Skeletal muscle tissue (tissue), 4 donors: ENCODE results near the gene FOXRED1. TPM values are rescaled to one million over a fixed set of nuclear protein-coding genes. Genes with fewer than 3 reads are reported as not detected.

ENCODE experiments used
- H3K27ac ChIP-seq: one replicate; pipeline ENCODE4 v1.7.0; 2013; ENCODE audit warnings: mild to moderate bottlenecking, low read depth, low read length, inconsistent platforms
- H3K27me3 ChIP-seq, 3 donors: one replicate each; pipeline ENCODE4 v1.7.0; 2013; ENCODE audit warnings: low read length in 3 of 3; ENCODE audit not compliant: control insufficient read depth in 3 of 3, insufficient read depth in 3 of 3
- H3K36me3 ChIP-seq, 3 donors: one replicate each; pipeline ENCODE4 v1.7.0; 2013; ENCODE audit warnings: low read length in 3 of 3; ENCODE audit not compliant: control insufficient read depth in 3 of 3, insufficient read depth in 3 of 3
- H3K4me1 ChIP-seq, 3 donors: one replicate each; pipeline ENCODE4 v1.7.0; 2013; ENCODE audit warnings: low read length in 3 of 3, mild to moderate bottlenecking in 3 of 3; ENCODE audit not compliant: control insufficient read depth in 3 of 3, insufficient read depth in 3 of 3
- H3K4me3 ChIP-seq, 3 donors: one replicate each; pipeline ENCODE4 v1.7.0; 2013; ENCODE audit warnings: low read length in 3 of 3
- H3K9ac ChIP-seq, 3 donors: one replicate each; pipeline ENCODE4 v1.7.0; 2013; ENCODE audit warnings: low read length in 3 of 3, mild to moderate bottlenecking in 3 of 3, moderate library complexity in 2 of 3, low read depth in 1 of 3
- H3K9me3 ChIP-seq, 3 donors: one replicate each; pipeline ENCODE4 v1.7.0; 2013; ENCODE audit warnings: low read length in 3 of 3; ENCODE audit not compliant: control insufficient read depth in 3 of 3
- total RNA-seq: library from RNA; depleted of rRNA; stranded (reverse); fragments of >200 nt; gene quantifications from one replicate; pipeline ENCODE4 v1.2.3, GENCODE V29; 2014
- donor health status: Osteomylitis.

FOXRED1 gene
- total RNA-seq, 1 donor from 2014 or later: 12.5 TPM

DNA sequence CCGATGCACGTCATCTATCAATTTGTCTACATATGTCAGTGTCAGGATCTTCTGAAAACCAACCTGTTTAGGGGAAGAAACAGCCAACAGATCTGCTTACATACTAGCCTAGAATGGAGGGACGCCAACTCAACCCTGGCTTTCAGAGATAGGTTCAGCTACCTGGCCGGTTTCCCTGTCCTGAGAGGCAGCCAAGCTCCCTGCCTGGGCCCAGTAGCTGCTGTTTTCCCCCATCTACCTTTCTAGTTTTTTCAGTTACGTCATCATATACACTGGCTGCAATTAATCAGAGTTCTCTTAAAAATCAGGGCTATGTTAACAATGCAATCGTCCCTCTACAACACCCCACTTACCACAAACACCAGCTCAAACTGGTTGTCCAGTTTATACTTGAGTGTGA is 1.3 kb upstream of the FOXRED1 start:
- Histone ChIP-seq H3K27me3 (no peaks in the 10 kb centered on the region), H3K4me3 (peak overlapping the region; percentile 78 to 99 (median 93)), H3K9ac (peak overlapping the region; percentile 93 to 95 (median 94)), H3K36me3 (peaks cover 42 to 49% (median 46%) of the 10 kb centered on the region in 3 donors), H3K9me3 (no peaks in the 10 kb centered on the region), H3K27ac (peak overlapping the region; percentile 82), H3K4me1 (peaks cover 13 to 26% (median 19%) of the 10 kb centered on the region in 3 donors)

DNA sequence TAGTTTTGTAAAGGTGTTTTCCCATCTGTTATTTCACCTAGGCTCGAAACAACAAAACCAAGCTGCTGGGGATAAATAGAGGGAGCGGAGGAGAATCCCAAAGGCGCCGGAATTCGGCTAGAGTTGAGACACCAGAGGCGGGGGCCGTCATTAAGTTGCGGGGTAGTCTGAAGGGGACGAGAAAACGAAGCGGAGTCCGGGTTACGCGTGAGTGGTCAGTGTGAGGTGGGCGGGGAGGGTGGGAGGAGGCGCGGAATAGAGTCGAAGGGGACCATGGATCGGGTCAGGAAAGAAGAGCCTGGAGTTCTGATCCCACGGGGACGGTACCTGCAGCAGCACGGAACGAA is 620 bp upstream of the FOXRED1 start:
- H3K4me1 ChIP-seq: peaks cover 13 to 26% (median 19%) of the 10 kb centered on the region in 3 donors
- peak overlapping the region; percentile 93 to 95 (median 94) for H3K9ac ChIP-seq
- no peaks in the 10 kb centered on the region for H3K27me3 ChIP-seq
- H3K9me3 ChIP-seq: no peaks in the 10 kb centered on the region
- peaks cover 43 to 49% (median 43%) of the 10 kb centered on the region in 3 donors for H3K36me3 ChIP-seq
- H3K4me3 ChIP-seq: peak overlapping the region; percentile 78 to 99 (median 93)
- peak overlapping the region; percentile 82 for H3K27ac ChIP-seq

DNA sequence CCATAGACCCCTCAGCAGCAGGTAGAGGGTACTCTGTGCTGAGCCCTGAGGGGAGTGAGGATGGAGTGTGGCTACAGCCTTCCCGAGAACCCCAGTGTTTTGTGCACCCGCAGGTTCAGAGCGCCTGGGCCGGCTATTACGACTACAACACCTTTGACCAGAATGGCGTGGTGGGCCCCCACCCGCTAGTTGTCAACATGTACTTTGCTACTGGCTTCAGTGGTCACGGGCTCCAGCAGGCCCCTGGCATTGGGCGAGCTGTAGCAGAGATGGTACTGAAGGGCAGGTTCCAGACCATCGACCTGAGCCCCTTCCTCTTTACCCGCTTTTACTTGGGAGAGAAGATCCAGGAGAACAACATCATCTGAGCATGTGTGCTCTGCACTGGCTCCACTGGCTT is 8.4 kb downstream of the FOXRED1 start:
- Histone ChIP-seq H3K9me3 (no peaks in the 10 kb centered on the region), H3K9ac (no peak overlapping the region), H3K4me3 (no peak overlapping the region), H3K27ac (no peak overlapping the region), H3K4me1 (peaks cover 7 to 13% (median 12%) of the 10 kb centered on the region in 3 donors), H3K36me3 (peaks cover 39 to 46% (median 43%) of the 10 kb centered on the region in 3 donors), H3K27me3 (no peaks in the 10 kb centered on the region)

DNA sequence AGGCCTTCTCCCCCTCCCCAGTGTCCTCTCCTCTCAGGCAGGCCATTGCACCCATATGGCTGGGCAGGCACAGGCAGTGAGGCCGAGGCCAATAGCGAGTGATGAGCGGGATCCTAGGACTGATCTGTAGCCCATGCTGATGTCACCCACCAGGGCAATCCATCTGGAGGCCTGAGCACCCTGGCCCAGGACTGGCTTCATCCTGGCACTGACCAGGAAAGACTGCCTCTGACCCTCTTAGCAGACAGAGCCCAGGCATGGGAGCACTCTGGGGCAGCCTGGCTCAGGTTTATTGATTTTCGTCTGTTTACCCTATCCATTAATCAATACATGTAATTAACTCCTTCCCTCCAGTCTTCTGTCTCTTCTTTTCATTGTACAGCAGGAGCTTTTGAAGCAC is 8.8 kb downstream of the FOXRED1 start:
- H3K27ac ChIP-seq: no peak overlapping the region
- H3K9me3 ChIP-seq: no peaks in the 10 kb centered on the region
- H3K36me3 ChIP-seq: peaks cover 39 to 43% (median 42%) of the 10 kb centered on the region in 3 donors
- peaks cover 9 to 16% (median 13%) of the 10 kb centered on the region in 3 donors for H3K4me1 ChIP-seq
- H3K4me3 ChIP-seq: no peak overlapping the region
- no peaks in the 10 kb centered on the region for H3K27me3 ChIP-seq
- no peak overlapping the region for H3K9ac ChIP-seq

DNA sequence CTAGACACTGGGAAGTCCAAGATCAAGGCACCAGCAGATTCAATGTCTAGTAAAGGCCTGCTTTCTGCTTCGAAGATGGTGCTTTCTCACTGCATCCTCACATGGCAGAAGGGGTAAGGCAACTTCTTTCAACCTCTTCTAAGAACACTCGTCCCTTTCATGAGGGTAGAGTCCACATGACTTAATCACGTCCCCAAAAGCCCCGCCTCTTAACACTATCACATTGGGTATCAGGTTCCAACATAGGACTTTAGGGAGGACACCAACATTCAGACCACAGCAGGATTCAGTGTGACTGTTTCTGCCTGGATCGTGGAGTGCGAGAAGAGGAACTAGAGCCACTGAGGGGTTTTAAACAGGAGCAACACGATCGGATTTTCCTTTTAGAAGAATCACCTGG is 10.2 kb downstream of the FOXRED1 start:
- peaks cover 27 to 30% (median 29%) of the 10 kb centered on the region in 3 donors for H3K36me3 ChIP-seq
- H3K27ac ChIP-seq: no peak overlapping the region
- peaks cover 9 to 26% (median 18%) of the 10 kb centered on the region in 3 donors for H3K4me1 ChIP-seq
- no peak overlapping the region for H3K9ac ChIP-seq
- H3K4me3 ChIP-seq: no peak overlapping the region
- no peaks in the 10 kb centered on the region for H3K27me3 ChIP-seq
- H3K9me3 ChIP-seq: no peaks in the 10 kb centered on the region

DNA sequence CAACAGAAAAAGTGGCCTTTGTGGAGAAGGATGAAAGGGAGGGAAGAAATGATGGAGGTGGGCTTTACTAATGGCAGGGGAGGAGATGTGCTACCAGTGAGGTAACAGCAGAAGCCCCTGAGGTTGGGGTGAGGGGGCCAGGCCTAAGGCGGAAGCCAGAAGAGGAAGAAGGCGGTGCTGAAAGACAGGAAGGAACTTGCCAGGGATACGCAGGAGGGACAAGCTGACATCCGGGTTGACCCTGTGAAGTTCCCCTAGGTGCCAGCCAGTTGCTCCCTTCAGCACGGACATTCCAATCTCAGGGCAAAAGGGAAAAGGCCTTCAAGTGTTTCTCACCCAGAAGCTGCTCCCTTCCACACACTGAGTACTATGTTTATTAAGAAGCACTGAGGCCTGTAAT is 11.6 kb downstream of the FOXRED1 start:
- H3K27me3 ChIP-seq: no peaks in the 10 kb centered on the region
- H3K27ac ChIP-seq: no peak overlapping the region
- peaks cover 9 to 27% (median 18%) of the 10 kb centered on the region in 3 donors for H3K4me1 ChIP-seq

DNA sequence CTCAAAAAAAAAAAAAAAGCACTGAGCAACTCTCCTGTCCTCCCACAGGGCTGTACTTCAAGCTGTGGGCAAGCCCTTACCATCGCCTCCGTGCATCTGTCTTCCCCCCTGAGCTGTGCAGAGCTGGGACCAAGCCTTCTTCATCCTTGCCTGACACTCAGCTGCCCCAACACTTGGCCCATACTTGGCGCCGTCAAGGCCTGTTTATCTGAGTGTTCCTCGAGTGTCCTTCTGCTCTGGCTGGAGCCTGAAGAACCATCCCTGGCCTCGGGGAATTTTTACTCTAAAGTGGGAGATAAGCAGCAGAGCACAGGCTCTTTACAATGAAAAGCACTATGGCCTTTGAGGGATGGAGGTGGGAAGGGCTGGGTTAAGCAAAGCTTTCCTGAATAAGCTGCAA is 12.3 kb downstream of the FOXRED1 start:
- Histone ChIP-seq H3K9ac (no peak overlapping the region), H3K27me3 (no peaks in the 10 kb centered on the region), H3K9me3 (no peaks in the 10 kb centered on the region), H3K4me1 (peaks cover 9 to 27% (median 17%) of the 10 kb centered on the region in 3 donors), H3K36me3 (peaks cover 10 to 15% (median 14%) of the 10 kb centered on the region in 3 donors), H3K27ac (no peak overlapping the region), H3K4me3 (no peak overlapping the region)

More for the DNA sequence above, 11.6 kb downstream of the FOXRED1 start:
- Histone ChIP-seq H3K4me3 (no peak overlapping the region), H3K36me3 (peaks cover 15 to 20% (median 20%) of the 10 kb centered on the region in 3 donors), H3K9me3 (no peaks in the 10 kb centered on the region), H3K9ac (no peak overlapping the region)

DNA sequence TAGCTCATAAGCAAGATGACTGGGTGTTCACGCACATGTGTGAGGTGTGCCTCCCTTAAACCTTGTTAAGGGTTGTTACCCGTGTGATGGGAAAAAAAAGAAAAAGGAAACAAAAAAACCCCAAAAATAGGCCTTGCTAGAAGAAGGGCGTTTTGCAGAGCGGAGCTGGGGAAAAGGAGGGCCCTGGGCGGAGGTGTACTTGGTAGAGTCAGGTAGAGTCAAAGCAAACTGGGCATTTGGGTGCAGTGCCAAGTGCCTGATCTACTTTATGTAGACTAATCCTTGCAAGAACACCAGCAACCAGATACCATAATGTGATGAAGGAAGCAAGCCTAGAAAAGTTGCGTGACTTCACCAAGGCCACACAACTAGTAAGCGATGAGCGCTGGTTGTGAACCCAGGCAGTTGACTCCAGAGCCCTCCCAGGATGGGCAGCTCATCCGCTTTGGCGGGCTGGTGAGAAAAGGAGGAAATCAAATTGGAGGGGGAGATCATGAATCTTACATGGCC is 12.8 kb downstream of the FOXRED1 start:
- H3K9ac ChIP-seq: peak overlapping the region; percentile 88 to 95 (median 90)
- H3K9me3 ChIP-seq: no peaks in the 10 kb centered on the region
- peaks cover 10 to 15% (median 12%) of the 10 kb centered on the region in 3 donors for H3K36me3 ChIP-seq
- H3K4me3 ChIP-seq: peak overlapping the region; percentile 78 to 95 (median 93)
- H3K4me1 ChIP-seq: peaks cover 9 to 27% (median 17%) of the 10 kb centered on the region in 3 donors
- no peak overlapping the region for H3K27ac ChIP-seq
- H3K27me3 ChIP-seq: no peaks in the 10 kb centered on the region

DNA sequence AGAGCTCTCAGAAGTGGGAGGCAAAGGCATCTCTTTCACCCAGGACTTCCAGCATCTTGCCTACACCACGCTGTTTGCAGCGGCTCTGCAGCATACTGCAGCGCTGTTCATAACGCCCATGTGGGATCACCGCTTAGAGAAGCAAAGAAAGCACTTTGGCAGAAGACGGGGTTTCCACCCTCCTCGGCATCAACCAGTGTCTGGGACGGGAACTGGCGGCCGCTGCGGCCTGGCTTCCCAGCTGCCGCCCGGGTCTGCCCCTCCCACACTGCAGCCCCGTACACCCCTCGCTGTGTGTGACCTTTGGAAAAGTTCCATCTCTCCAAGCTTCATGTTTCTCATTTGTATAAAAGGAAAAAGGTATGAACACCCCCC is 13.4 kb downstream of the FOXRED1 start:
- no peaks in the 10 kb centered on the region for H3K27me3 ChIP-seq
- H3K4me1 ChIP-seq: peaks cover 9 to 27% (median 17%) of the 10 kb centered on the region in 3 donors
- peak overlapping the region; percentile 88 to 95 (median 90) for H3K9ac ChIP-seq
- peaks cover 4 to 10% (median 8%) of the 10 kb centered on the region in 3 donors for H3K36me3 ChIP-seq
- H3K4me3 ChIP-seq: peak overlapping the region; percentile 78 to 95 (median 93)
- H3K27ac ChIP-seq: peak overlapping the region; percentile 63
- no peaks in the 10 kb centered on the region for H3K9me3 ChIP-seq

DNA sequence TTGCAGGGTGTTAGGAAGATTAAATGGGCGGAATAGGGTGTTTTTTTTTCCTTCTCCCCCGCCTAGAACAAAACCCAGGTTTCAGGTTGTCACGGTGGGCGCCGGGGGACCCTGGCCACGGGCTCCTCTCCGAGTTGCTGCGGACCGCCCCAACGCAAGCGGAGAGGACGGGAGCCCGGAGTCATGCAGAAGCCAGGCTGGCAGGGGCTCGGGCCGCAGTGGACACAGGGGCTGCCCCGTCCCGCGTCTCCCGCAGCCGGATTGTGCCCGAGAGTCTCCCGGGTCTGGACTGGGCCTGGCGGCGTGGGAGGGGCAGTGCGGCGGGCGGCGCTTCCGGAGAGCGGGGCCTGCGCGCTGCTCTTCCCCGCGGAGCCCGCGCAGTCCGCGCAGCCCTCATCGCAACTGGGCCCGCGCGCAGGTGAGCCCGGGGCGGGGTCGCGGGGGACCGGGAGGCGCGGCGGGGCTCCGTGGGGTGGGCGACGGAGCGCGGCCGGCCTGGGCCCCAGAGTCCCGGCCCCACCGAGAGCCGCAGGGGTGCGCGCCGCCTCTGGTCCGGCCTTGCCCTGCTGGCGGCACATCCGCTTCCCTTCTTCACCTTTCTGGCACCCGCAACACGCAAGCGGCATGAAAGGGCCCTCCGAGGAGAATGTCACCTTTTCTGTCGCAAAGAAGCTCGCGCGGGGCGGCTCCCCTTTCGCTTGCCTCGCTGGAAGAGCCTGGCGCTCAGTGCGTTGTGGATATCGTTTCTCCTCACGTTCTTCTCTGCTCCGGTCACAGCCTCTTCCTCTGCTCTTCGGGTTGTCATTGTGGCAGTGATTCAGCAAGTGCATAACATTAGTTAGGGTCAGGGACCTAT is 14.0 kb downstream of the FOXRED1 start, which contains the start of gene TIRAP:
Gene TIRAP, plus strand, starts transcription at position 358 of the 856 bp plus-strand sequence. CDS start 7,802 bp downstream, outside the sequence.
- H3K27me3 ChIP-seq: no peaks in the 10 kb centered on the region
- H3K4me1 ChIP-seq: peaks cover 9 to 27% (median 17%) of the 10 kb centered on the region in 3 donors
- peaks cover 0 to 6% (median 2%) of the 10 kb centered on the region in 3 donors for H3K36me3 ChIP-seq
- H3K9ac ChIP-seq: peak within 1 kb of the TSS; percentile 88 to 95 (median 90)
- H3K4me3 ChIP-seq: peak within 1 kb of the TSS; percentile 82 to 95 (median 93)
- peak within 1 kb of the TSS; percentile 63 for H3K27ac ChIP-seq
- H3K9me3 ChIP-seq: no peaks in the 10 kb centered on the region
